ENCODE results near the gene TGFB2. TPM values are rescaled to one million over a fixed set of nuclear protein-coding genes. Genes with fewer than 3 reads are reported as not detected.

Gene TGFB2
- total RNA-seq, 1 experiment from 2014 or later, result 0.34 TPM

GRCh38 chr1:218394989-218395388, 49.9 kb downstream of the TGFB2 start:
- no peak overlapping the region for H2AFZ ChIP-seq (ENCODE audit: low read depth, low read length, poor library complexity, severe bottlenecking)
- no peak overlapping the region for H3K9ac ChIP-seq (ENCODE audit: low read length)
- intact Hi-C loops (cut with micrococcal nuclease), result no loop called here
- RAD21 ChIA-PET (ENCODE audit: low non-redundant PET in 1 of 2, low total read pairs in 2 of 2, uncharacterized antibody in 2 of 2, unreplicated experiment in 2 of 2), result interaction anchor here in 1 of 2 experiments (0.6 kb wide), 1 partner anchor 128 kb away, joined by 3 read pairs; no protein-coding TSS in a partner anchor
- H3K27me3 ChIP-seq (ENCODE audit: insufficient read depth, low read length), result no peaks in the 10 kb centered on the region
- no peak overlapping the region for H3K4me3 ChIP-seq (replicated peaks in 1 of 2; ENCODE audit: low read depth in 1 of 2, low read length in 2 of 2)
- no peaks in the 10 kb centered on the region for H3K9me2 ChIP-seq (ENCODE audit: insufficient read depth)
- H3K4me1 ChIP-seq (ENCODE audit: control insufficient read depth in 1 of 2, insufficient read depth in 2 of 2, low read length in 2 of 2), result peaks cover 0 to 13% of the 10 kb centered on the region in 2 experiments; a peak in 2 of 4 replicates
- no peaks in the 10 kb centered on the region for H3K36me3 ChIP-seq (ENCODE audit: control insufficient read depth in 1 of 2, insufficient read depth in 2 of 2, low read length in 2 of 2)
- BruUV-seq (replicated peaks), result no TSS peak
- POLR2A ChIA-PET, result no interaction called here
- H3K27ac ChIP-seq (ENCODE audit: low read depth, low read length), result no peak overlapping the region
- no peaks in the 10 kb centered on the region for H4K20me1 ChIP-seq (ENCODE audit: insufficient read depth)
- H3K9me3 ChIP-seq (ENCODE audit: control insufficient read depth in 1 of 2, insufficient read depth in 1 of 2, low read depth in 1 of 2, low read length in 2 of 2), result no peaks in the 10 kb centered on the region
- ATAC-seq, result no peak
- no peak for DNase-seq (ENCODE audit: low read depth, low spot score)
- H3K79me2 ChIP-seq (ENCODE audit: insufficient read depth, low read length), result no peaks in the 10 kb centered on the region
- CTCF ChIA-PET, result no interaction called here
- no peak overlapping the region for H3K4me2 ChIP-seq (ENCODE audit: low read length)
- TF ChIP-seq EZH2 (IDR thresholded peaks at IDR 0.05) (no peak), FOSL1 (IDR thresholded peaks at IDR 0.05; ENCODE audit: low read depth) (no peak), ZFX (IDR thresholded peaks at IDR 0.05) (0 out of 2 replicates have a peak, but pooled peaks have one; percentile 8)

GRCh38 chr1:218395916-218396315, 50.8 kb downstream of the TGFB2 start:
- intact Hi-C loops (cut with micrococcal nuclease), result no loop called here
- ATAC-seq (no peak), DNase-seq (ENCODE audit: low read depth, low spot score) (no peak)
- no peaks in the 10 kb centered on the region for H3K79me2 ChIP-seq (ENCODE audit: insufficient read depth, low read length)
- no peak overlapping the region for H3K4me3 ChIP-seq (replicated peaks in 1 of 2; ENCODE audit: low read depth in 1 of 2, low read length in 2 of 2)
- H3K4me1 ChIP-seq (ENCODE audit: control insufficient read depth in 1 of 2, insufficient read depth in 2 of 2, low read length in 2 of 2), result peaks cover 0 to 13% of the 10 kb centered on the region in 2 experiments; a peak in 2 of 4 replicates
- no peak overlapping the region for H3K4me2 ChIP-seq (ENCODE audit: low read length)
- ChIA-PET RAD21 (ENCODE audit: low non-redundant PET in 1 of 2, low total read pairs in 2 of 2, uncharacterized antibody in 2 of 2, unreplicated experiment in 2 of 2) (no interaction called here), POLR2A (no interaction called here), CTCF (no interaction called here)
- H3K9me2 ChIP-seq (ENCODE audit: insufficient read depth), result no peaks in the 10 kb centered on the region
- no peak overlapping the region for H2AFZ ChIP-seq (ENCODE audit: low read depth, low read length, poor library complexity, severe bottlenecking)
- H3K9ac ChIP-seq (ENCODE audit: low read length), result no peak overlapping the region
- H3K9me3 ChIP-seq (ENCODE audit: control insufficient read depth in 1 of 2, insufficient read depth in 1 of 2, low read depth in 1 of 2, low read length in 2 of 2), result no peaks in the 10 kb centered on the region
- H4K20me1 ChIP-seq (ENCODE audit: insufficient read depth), result no peaks in the 10 kb centered on the region
- no TSS peak for BruUV-seq (replicated peaks)
- no peak overlapping the region for H3K27ac ChIP-seq (ENCODE audit: low read depth, low read length)
- H3K36me3 ChIP-seq (ENCODE audit: control insufficient read depth in 1 of 2, insufficient read depth in 2 of 2, low read length in 2 of 2), result no peaks in the 10 kb centered on the region
- no peak for TF ChIP-seq CBX3 (IDR thresholded peaks at IDR 0.05; ENCODE audit: low read depth)
- TF ChIP-seq YY1 (IDR thresholded peaks at IDR 0.05; ENCODE audit: extremely low read depth, insufficient replicate concordance, low read depth, low read length), result no peak
- no peak for TF ChIP-seq RAD21 (IDR thresholded peaks at IDR 0.05; ENCODE audit: low read depth)
- TF ChIP-seq SRF (IDR thresholded peaks at IDR 0.05; ENCODE audit: low read depth), result no peak
- TF ChIP-seq CTCF (IDR thresholded peaks at IDR 0.05 in 2 of 3, conservative IDR thresholded peaks at IDR 0.05 in 1 of 3; ENCODE audit: borderline replicate concordance in 1 of 3, insufficient read depth in 1 of 3, low read depth in 2 of 3, low read length in 2 of 3), result no peak
- TF ChIP-seq MAX (IDR thresholded peaks at IDR 0.05), result no peak
- no peak for TF ChIP-seq ELF1 (IDR thresholded peaks at IDR 0.05; ENCODE audit: borderline replicate concordance, low read depth)
- no peak for TF ChIP-seq SP1 (IDR thresholded peaks at IDR 0.05; ENCODE audit: low read depth)
- no peak for TF ChIP-seq EGR1 (IDR thresholded peaks at IDR 0.05; ENCODE audit: low read depth)
- TF ChIP-seq, protein P1, sequence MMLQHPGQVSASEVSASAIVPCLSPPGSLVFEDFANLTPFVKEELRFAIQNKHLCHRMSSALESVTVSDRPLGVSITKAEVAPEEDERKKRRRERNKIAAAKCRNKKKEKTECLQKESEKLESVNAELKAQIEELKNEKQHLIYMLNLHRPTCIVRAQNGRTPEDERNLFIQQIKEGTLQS (IDR thresholded peaks at IDR 0.05), result no peak
- no peak for TF ChIP-seq CEBPB (IDR thresholded peaks at IDR 0.05; ENCODE audit: low read depth)
- no peak for TF ChIP-seq POLR2AphosphoS5 (IDR thresholded peaks at IDR 0.05; ENCODE audit: low read depth, low read length)
- no peak for TF ChIP-seq ZFX (IDR thresholded peaks at IDR 0.05)
- H3K27me3 ChIP-seq (ENCODE audit: insufficient read depth, low read length), result no peaks in the 10 kb centered on the region
